Activated CD4-positive, alpha-beta T cell treated with anti-CD3 and anti-CD28 coated beads, Interleukin-2, amount 50 U/mL, for 48 hours (primary cell): Measurements from ENCODE around the gene ZBTB32.
"Not testable (repeated sequence)": the region's sequence is repeated elsewhere in the genome, so short reads cannot be mapped to it uniquely, and the experiment has no call there.

Experiments used
- DNase-seq, 2 experiments: peaks; one replicate each; pipeline ENCODE4 v3.0.0-alpha.2; 2020

Gene ZBTB32, protein sequence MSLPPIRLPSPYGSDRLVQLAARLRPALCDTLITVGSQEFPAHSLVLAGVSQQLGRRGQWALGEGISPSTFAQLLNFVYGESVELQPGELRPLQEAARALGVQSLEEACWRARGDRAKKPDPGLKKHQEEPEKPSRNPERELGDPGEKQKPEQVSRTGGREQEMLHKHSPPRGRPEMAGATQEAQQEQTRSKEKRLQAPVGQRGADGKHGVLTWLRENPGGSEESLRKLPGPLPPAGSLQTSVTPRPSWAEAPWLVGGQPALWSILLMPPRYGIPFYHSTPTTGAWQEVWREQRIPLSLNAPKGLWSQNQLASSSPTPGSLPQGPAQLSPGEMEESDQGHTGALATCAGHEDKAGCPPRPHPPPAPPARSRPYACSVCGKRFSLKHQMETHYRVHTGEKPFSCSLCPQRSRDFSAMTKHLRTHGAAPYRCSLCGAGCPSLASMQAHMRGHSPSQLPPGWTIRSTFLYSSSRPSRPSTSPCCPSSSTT

DNA sequence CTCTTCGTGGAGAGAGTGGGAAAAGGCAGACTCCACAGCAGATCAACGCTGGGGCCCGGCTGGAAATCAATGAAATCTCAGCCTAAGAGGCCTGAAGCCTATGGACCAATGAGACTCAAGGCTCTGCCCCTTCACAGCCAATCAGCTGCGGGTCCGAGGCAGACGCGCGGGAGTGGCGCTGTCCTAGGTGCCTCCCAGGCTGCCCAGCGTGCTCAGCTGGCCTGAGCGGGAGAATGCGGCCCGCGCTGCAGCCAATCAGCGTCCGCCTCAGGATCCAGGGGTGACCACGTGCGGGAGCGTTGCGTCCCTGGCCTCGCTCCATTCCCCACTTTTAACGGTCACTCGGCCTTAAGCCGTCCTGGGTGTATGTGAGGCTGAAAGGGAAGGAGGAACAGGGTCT is at the start of gene ZBTB32:
ZBTB32 (plus strand) TSS at position 341 of the 400 bp plus-strand sequence. CDS start 10,069 bp downstream, outside the sequence.
- peak in 1 of 2 experiments; percentile 33 for DNase-seq

DNA sequence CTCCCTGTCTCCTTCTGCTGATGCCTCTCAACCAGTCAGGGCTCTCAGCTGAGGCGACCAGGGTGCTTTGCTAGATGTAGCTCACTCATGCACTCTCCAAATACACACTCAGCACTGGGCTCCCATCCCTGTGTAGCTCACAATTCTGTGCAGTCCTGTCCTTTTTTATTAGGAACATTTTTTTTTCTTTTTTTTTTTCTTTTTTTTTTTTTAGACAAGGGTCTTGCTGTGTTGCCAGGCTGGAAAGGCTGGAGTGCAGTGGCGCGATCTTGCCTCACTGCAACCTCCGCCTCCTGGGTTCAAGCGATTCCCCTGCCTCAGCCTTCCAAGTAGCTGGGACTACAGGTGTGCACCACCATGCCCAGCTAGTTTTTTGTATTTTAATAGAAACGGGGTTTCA is 49.5 kb upstream of the ZBTB32 start:
- DNase-seq: not testable (repeated sequence)

DNA sequence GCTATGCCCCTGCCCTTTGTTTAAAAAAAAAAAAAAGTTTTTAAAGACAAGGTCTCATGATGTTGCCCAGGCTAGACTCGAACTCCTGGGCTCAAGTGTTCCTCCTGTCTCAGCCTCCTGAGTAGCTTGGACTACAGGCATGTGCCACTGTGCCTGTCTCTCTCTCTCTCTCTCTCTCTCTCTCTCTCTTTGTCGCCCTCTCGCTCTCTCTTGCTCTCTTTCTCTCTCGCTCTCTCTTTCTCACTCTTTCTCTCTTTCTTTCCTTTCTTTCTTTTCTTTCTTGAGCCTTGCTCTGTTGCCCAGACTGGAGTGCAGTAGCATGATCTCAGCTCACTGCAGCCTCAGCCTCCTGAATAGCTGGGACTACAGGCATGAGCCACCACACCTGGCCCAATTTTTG is 48.8 kb upstream of the ZBTB32 start:
- DNase-seq: no peak

DNA sequence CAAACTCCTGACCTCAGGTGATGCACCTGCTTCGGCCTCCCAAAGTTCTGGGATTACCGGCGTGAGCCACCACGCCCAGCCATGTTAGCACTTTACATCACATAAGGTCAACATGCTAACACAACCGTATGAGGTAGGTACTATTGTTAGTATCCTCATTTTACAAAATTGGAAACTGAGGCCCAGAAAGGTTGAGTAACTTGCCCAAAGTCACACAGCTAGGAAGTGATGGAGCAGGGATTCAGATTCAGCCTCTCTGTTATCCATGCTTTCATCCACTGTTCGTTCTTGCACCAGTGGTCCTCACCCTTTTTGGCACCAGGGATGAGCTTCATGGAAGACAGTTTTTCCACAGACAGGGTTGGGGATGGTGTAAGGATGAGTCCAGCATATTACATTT is 47.7 kb upstream of the ZBTB32 start:
- DNase-seq: no peak

GRCh38 chr19:35657904-35658700 is 46.3 kb upstream of the ZBTB32 start:
- DNase-seq: no peak

DNA sequence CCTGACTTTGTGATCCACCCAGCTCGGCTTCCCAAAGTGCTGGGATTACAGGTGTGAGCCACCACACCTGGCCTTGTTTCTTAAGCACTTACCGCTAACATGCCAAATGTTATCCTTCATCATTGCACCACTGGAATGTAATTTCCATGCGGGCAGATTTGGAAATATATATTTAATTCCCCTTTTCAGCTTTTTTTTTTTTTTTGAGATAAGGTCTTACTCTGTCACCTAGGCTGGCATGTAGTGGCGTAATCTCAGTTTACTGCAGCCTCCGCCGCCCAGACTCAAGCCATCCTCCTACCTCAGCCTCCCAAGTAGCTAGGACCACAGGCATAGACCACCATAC is 42.4 kb upstream of the ZBTB32 start:
- DNase-seq: no peak

GRCh38 chr19:35663981-35664380 is 40.4 kb upstream of the ZBTB32 start:
- no peak for DNase-seq

DNA sequence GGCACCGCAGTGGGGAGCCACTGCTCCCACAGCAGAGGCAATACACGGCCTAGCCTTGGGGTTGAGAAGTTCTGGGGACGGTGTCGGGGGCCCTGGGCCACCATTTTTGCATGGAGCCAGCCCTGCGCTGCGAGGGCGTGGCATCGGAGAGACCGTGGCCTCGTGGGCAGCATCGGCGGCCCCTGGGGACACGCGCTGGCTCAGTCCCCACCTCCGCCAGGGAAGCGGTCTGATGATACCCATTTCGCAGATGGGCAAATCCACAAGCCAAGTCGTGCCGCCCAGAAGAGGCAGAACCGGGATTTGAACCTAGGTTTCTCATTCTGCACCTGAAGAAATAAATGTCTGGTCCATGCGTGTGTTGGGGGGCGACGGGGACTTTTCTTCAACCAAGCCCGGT is 39.2 kb upstream of the ZBTB32 start:
- DNase-seq: no peak

DNA sequence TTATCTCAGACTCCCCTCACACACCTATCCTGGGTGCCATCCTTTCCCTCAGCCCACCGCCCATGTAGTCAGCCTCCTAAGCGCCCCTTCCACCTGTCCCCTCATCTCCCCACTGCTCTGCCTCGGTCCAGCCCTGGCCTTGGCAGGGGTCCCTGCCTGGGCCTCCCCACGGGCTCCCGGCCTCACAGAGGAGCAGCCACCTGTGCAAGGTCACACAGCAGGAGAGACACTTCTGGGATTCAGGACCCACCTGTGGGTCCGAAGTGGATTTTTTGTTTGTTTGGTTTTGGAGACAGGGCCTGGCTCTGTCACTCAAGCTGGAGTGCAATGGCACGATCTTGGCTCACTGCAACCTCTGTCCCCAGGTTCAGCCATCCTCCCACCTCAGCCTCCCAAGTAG is 38.8 kb upstream of the ZBTB32 start:
- no peak for DNase-seq

DNA sequence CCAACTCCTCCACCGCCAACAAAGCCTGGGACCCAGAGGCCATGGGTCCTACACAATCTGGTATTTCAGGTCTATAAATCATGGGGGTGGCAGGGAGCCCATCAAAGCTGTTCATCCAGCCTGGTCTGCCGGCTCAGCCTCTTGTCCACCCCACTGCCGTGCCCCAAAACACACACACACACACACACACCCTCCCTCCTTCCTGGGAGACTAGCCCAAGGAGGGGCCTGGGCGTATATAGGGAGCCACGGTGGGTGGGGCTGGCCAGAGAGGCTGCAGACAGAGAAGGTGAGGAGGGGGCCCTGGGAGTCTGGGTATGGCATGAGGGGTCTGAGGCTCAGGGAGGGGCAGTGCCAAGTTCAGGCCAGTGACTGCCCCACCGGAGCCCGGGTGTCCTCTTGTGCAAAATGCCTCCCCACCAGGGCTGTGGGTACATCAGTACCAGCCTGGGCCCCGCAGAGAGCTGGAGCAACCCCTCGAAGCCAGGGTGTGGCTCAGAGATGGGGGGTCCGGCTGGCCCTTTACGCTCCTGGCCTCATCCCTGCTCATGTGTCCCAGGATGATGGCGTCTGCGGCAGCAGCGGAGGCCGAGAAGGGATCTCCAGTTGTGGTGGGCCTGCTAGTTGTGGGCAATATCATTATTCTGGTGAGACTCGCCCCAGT is 38.0 kb upstream of the ZBTB32 start, which contains the start of gene UPK1A:
UPK1A (plus strand) TSS at position 267 of the 663 bp plus-strand sequence; CDS start at position 563, 296 bp downstream.
- DNase-seq: no peak

DNA sequence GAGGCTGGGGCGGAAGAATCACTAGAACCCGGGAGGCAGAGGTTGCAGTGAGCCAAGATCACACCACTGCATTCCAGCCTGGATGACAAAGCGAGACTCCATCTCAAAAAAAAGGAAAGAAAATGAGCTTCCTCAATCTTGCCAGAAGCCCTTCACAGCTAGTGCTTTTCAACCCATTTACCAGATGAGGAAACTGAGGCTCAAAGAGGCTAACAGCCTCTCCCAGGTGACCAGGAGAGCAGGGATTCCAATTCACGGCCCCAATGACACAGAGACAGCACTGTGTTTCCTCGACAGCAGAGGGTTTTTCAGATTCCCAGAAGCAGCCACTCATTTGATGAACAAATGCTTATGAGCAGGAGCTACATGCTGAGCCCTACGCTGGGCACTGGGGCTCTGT is 34.8 kb upstream of the ZBTB32 start:
- no peak for DNase-seq

- no peak for DNase-seq
These were observed 34.4 kb upstream of the ZBTB32 start for GRCh38 chr19:35669974-35670373.

GRCh38 chr19:35670686-35671085 is 33.7 kb upstream of the ZBTB32 start:
- DNase-seq: no peak

DNA sequence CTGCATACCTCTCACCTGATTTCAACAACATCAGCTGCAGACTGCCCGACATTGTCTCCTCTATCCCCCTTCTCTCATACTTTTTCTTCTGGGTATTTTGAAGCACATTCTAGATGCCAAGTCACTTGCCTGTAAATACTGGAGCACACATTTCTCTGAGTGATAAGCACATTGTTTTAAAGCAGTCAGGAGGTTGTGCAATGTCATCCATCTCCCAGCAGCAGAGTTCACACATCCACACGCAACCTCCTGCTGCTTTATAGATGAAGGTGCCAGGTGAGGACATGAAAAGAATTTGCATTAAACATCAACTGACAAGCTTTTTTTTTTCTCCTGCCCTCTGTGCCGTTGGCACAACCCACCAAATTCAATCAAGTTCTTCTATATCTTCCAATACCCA is 32.5 kb upstream of the ZBTB32 start:
- no peak for DNase-seq

DNA sequence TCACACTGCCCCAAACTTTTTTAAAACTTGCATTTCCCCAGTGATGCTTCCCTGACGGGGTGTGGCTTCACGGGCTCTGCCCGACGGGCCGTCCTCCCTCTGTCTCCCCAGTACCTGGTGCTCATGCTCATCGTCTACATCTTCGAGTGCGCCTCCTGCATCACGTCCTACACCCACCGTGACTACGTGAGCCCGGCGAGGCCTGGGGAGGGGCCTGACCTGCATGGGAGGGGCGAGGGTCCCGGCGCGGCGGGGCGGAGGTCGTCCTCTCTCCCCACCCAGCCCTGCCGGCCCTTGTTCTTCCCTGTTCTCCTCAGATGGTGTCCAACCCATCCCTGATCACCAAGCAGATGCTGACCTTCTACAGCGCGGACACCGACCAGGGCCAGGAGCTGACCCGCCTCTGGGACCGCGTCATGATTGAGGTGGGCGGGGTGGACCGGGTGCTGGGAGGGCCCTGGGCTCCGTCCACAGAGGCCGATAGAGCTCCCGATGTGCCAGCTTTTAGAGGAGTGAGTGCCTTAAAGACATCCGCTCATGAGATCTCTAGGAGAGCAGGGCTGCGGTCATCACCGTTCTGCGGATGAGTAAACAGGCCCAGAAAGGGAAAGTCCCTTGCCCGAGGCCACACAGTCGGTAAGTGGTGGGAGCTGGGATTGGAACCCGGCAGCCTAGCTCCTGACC is 31.1 kb upstream of the ZBTB32 start:
- DNase-seq: peak; percentile 66 to 72

DNA sequence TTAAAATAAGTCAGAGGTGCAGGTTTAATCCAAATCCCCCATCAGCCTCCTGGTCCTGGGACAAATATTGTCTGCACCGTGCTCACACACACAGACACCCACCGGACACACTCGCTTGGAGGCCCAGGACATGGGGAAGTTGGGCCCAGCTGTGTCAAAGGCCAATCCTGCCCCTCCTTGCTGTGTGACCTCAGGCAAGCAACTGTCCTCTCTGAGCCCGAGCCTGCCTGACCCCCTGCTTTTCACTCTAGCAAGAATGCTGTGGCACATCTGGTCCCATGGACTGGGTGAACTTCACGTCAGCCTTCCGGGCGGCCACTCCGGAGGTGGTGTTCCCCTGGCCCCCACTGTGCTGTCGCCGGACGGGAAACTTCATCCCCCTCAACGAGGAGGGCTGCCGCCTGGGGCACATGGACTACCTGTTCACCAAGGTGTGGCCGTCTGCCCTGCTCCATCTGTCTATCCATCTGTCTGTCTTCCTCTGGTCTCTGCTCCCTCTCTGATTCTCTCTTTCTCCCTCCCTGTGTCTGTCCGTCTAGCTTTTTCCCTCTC is 28.7 kb upstream of the ZBTB32 start:
- no peak for DNase-seq

GRCh38 chr19:35689836-35690235 is 14.5 kb upstream of the ZBTB32 start:
- DNase-seq: no peak

- DNase-seq: not testable (repeated sequence)
These were observed 13.3 kb upstream of the ZBTB32 start for GRCh38 chr19:35691106-35691505.

GRCh38 chr19:35692010-35692409 is 12.3 kb upstream of the ZBTB32 start:
- no peak for DNase-seq

DNA sequence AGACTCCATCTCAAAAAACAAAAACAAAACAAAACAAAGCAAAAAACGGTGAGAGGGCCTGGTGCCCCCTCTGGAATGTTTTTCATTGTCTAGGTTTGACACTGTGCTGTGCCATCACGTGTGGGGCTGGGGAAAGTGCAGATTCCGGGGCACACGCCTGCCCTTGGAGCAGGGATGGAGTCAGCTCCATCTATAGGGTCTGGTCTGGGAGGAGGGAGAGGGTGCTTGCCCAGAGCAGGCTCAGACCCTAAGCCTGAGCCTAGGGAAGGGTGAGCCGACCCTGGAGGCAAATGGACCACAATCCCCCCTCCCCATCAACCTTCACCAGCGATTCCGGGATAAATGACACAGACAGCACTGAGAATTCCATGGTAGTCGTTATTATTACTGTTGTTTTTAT is 10.9 kb upstream of the ZBTB32 start:
- no peak for DNase-seq

GRCh38 chr19:35693835-35694599 is 10.3 kb upstream of the ZBTB32 start:
- DNase-seq: peak; percentile 94 to 95
